Right lobe of liver (tissue), 4 donors: ENCODE results near the gene ANKAR.

ENCODE experiments used
- CTCF ChIP-seq, 4 donors: fragments of 200-600 bp in 3 of 4; fragments of 450-650 bp in 1 of 4; IDR thresholded peaks; one replicate each; pipeline versions ENCODE4 v1.5.1 to v1.8.0; 2016 to 2022; ENCODE audit warnings: antibody characterized with exemption in 4 of 4, mild to moderate bottlenecking in 2 of 4
- POLR2A ChIP-seq: fragments of 450-650 bp; IDR thresholded peaks from one replicate; pipeline ENCODE4 v1.6.1; 2017; ENCODE audit warnings: antibody characterized with exemption, mild to moderate bottlenecking
- donor health status: DM: no; HTN: no; CAD: no.
- donor health status: DM: no; HTN: no; CAD: no.
- donor health status: DM: no; HTN: yes; CAD: no.

- TF ChIP-seq POLR2A, result no peak
- TF ChIP-seq CTCF (IDR thresholded peaks at IDR 0.05), result no peak
Observed at GRCh38 chr2:189629531-189630453, 44.7 kb upstream of the ANKAR start.
